ENCODE measurements around the gene MAP1B.

MAP1B gene

DNA sequence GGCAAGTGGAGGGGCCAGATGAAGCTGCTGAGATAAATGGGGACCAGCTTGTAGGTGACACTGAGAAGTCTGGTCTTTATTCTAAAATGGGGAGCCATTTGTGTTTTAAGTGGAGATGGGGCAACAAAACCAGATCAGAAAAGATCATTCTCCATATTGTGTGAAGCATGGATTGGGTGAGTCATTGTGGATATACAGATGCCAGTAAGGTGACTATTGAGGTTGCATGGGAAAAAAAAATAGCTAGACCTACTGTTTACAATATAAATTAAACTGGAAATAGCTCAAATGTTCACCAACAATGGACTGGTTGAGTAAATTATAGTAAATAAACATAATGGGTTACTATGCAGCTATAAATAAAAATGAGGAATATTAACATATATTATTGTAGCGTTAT is 5.4 kb upstream of the MAP1B start:
- H3K79me2 ChIP-seq (ENCODE audit: insufficient read depth, low read depth): no peaks in the 10 kb centered on the region
- no peaks in the 10 kb centered on the region for H3K36me3 ChIP-seq (ENCODE audit: insufficient read depth)
- H3K27me3 ChIP-seq (ENCODE audit: insufficient read depth, low read depth): no peaks in the 10 kb centered on the region
- TF ChIP-seq, protein P1, sequence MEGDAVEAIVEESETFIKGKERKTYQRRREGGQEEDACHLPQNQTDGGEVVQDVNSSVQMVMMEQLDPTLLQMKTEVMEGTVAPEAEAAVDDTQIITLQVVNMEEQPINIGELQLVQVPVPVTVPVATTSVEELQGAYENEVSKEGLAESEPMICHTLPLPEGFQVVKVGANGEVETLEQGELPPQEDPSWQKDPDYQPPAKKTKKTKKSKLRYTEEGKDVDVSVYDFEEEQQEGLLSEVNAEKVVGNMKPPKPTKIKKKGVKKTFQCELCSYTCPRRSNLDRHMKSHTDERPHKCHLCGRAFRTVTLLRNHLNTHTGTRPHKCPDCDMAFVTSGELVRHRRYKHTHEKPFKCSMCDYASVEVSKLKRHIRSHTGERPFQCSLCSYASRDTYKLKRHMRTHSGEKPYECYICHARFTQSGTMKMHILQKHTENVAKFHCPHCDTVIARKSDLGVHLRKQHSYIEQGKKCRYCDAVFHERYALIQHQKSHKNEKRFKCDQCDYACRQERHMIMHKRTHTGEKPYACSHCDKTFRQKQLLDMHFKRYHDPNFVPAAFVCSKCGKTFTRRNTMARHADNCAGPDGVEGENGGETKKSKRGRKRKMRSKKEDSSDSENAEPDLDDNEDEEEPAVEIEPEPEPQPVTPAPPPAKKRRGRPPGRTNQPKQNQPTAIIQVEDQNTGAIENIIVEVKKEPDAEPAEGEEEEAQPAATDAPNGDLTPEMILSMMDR (conservative IDR thresholded peaks at IDR 0.05; ENCODE audit: low read depth, low read length): no peak
- no peak overlapping the region for H3K4me3 ChIP-seq (IDR thresholded peaks at IDR 0.05; ENCODE audit: insufficient read depth, low read depth, low read length)
- no peaks in the 10 kb centered on the region for H4K20me1 ChIP-seq (ENCODE audit: insufficient read depth)
- H3K4me2 ChIP-seq: no peak overlapping the region
- H3K9ac ChIP-seq: no peak overlapping the region
- no peak overlapping the region for H2AFZ ChIP-seq (ENCODE audit: low read depth)
- H3K4me1 ChIP-seq (ENCODE audit: low read depth, poor library complexity, severe bottlenecking): no peaks in the 10 kb centered on the region
- no peak overlapping the region for H3K27ac ChIP-seq

DNA sequence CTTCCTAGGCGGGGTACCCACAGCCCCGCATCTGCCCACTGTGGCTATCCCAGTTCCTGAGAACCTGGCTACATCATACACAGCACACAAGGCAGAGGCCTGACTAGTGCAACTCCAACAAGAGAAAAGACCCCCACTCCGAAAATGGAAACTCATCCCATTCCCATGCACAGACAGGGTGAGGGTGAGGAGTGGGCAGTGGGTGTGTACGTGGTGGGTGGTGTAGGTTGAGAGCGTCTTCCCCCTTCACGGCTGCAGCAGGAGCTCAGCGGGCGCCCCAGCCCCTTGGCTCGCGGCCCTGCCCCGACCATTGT is 501 bp upstream of the MAP1B start:
- Histone ChIP-seq H3K27ac (no peak overlapping the region), H2AFZ (ENCODE audit: low read depth) (peak overlapping the region; percentile 71; the same call in 1 of the 2 replicates), H3K4me1 (ENCODE audit: low read depth, poor library complexity, severe bottlenecking) (peaks cover 7% of the 10 kb centered on the region), H3K4me3 (IDR thresholded peaks at IDR 0.05; ENCODE audit: insufficient read depth, low read depth, low read length) (no peak overlapping the region), H3K27me3 (ENCODE audit: insufficient read depth, low read depth) (no peaks in the 10 kb centered on the region), H3K4me2 (no peak overlapping the region), H3K9ac (no peak overlapping the region), H3K79me2 (ENCODE audit: insufficient read depth, low read depth) (no peaks in the 10 kb centered on the region), H4K20me1 (ENCODE audit: insufficient read depth) (no peaks in the 10 kb centered on the region), H3K36me3 (ENCODE audit: insufficient read depth) (no peaks in the 10 kb centered on the region)
- TF ChIP-seq, protein P1 (conservative IDR thresholded peaks at IDR 0.05; ENCODE audit: low read depth, low read length): no peak

DNA sequence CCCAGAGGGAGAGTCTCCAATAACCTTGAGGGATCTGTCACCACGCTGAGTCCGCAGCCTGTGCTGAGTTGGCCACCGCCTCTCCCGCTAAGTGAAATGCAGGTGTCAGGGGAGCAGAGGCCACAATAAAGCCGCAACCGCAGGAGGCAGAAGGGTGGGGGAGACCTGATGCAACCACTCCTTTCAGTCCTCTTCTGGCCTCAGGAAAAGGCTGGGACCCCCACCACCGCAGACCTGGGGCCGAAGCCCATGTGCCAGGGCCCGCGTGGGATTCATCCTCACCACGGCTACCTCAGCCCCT is 576 bp downstream of the MAP1B start:
- Histone ChIP-seq H3K27me3 (ENCODE audit: insufficient read depth, low read depth) (no peaks in the 10 kb centered on the region), H3K9ac (peak overlapping the region; percentile 65; the same call in 1 of the 2 replicates), H3K27ac (peak overlapping the region; percentile 50; the same call in 1 of the 2 replicates), H3K36me3 (ENCODE audit: insufficient read depth) (no peaks in the 10 kb centered on the region), H3K4me3 (IDR thresholded peaks at IDR 0.05; ENCODE audit: insufficient read depth, low read depth, low read length) (peak overlapping the region; percentile 53), H3K79me2 (ENCODE audit: insufficient read depth, low read depth) (no peaks in the 10 kb centered on the region), H3K4me2 (peak overlapping the region; percentile 73), H4K20me1 (ENCODE audit: insufficient read depth) (no peaks in the 10 kb centered on the region), H2AFZ (ENCODE audit: low read depth) (peak overlapping the region; percentile 71), H3K4me1 (ENCODE audit: low read depth, poor library complexity, severe bottlenecking) (peaks cover 7% of the 10 kb centered on the region)
- TF ChIP-seq, protein P1 (conservative IDR thresholded peaks at IDR 0.05; ENCODE audit: low read depth, low read length): no peak

DNA sequence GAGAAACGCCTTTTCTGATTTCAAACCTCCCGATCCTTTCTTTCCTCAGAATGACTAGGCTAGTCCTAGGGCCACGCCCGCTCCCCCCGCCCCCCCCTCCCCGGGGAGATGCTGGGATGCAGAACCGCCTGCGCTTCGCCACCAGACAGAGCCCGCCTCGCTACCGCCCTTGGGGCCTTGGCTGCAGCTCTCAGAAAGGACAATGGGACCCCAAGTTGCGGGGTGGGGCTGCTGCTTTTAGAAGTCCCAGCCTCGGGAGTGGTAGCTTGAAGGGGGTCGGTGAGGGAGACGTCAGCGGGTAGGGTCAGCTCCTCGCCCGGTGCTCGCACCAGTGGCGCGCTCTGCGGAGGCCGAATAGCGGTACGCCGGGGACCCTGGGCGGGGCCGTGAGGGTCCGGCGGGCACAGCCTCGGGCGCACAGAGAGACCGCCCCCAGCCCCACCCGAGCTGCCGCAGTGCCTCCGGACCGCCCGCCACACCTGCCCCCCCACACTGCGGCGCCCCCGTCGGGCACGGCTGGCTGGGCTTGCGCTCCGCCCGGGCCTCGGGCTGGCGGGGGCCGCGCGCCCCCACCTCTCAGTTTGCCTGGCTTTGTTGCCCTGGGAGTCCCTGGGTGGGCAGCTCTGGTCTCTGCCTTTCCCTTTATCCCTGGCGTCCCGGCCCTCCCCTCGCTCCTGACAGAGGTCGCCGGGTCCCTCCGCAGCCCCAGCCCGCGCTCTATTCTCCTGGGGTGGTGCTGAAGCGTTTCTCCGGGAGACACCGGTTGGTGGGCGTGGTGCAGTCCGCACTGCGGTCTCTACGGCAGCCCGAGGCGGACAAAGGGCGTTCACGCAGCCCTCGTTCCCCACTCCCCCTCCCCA is 1.2 kb downstream of the MAP1B start:
- peak overlapping the region; percentile 73 for H3K4me2 ChIP-seq
- no peaks in the 10 kb centered on the region for H3K36me3 ChIP-seq (ENCODE audit: insufficient read depth)
- H3K27me3 ChIP-seq (ENCODE audit: insufficient read depth, low read depth): no peaks in the 10 kb centered on the region
- H3K4me1 ChIP-seq (ENCODE audit: low read depth, poor library complexity, severe bottlenecking): peaks cover 7% of the 10 kb centered on the region
- peak overlapping the region; percentile 50; the same call in 1 of the 2 replicates for H3K27ac ChIP-seq
- peak overlapping the region; percentile 65; the same call in 1 of the 2 replicates for H3K9ac ChIP-seq
- no peaks in the 10 kb centered on the region for H4K20me1 ChIP-seq (ENCODE audit: insufficient read depth)
- TF ChIP-seq, protein P1 (conservative IDR thresholded peaks at IDR 0.05; ENCODE audit: low read depth, low read length): no peak
- H3K79me2 ChIP-seq (ENCODE audit: insufficient read depth, low read depth): no peaks in the 10 kb centered on the region
- peak overlapping the region; percentile 53 for H3K4me3 ChIP-seq (IDR thresholded peaks at IDR 0.05; ENCODE audit: insufficient read depth, low read depth, low read length)
- peak overlapping the region; percentile 71 for H2AFZ ChIP-seq (ENCODE audit: low read depth)
